ENCODE data around the gene DXO.

DXO gene

DNA sequence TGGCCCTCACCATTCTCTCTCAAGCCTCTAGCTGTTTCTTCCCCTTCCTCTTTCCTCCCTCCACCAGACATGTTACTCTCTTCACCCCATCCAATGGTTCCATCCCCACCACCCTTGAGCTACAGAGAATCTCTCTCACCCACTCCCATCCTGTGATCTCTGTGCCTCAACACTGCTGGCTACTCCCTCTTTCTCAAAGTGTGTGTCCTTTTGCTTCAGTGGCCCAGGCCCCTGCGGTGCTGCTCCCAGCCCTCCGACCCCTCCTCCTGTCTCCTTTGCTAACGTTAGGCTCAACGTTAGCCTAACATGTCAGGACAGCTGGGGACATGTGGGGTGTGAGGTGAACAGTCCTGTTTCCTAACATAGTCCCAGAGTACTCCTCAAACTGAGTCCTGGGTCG is 19.0 kb downstream of the DXO start:
- no peak for TF ChIP-seq TAF1 (IDR thresholded peaks at IDR 0.05; ENCODE audit: borderline replicate concordance, insufficient read depth, low read length)
- TF ChIP-seq SIN3A (IDR thresholded peaks at IDR 0.05; ENCODE audit: borderline replicate concordance, insufficient read depth, low read length): no peak
- no peak for TF ChIP-seq FOXP2 (optimal IDR thresholded peaks at IDR 0.05; ENCODE audit: borderline replicate concordance, extremely low read depth, extremely low read length, insufficient read depth)
- TF ChIP-seq, protein P1, sequence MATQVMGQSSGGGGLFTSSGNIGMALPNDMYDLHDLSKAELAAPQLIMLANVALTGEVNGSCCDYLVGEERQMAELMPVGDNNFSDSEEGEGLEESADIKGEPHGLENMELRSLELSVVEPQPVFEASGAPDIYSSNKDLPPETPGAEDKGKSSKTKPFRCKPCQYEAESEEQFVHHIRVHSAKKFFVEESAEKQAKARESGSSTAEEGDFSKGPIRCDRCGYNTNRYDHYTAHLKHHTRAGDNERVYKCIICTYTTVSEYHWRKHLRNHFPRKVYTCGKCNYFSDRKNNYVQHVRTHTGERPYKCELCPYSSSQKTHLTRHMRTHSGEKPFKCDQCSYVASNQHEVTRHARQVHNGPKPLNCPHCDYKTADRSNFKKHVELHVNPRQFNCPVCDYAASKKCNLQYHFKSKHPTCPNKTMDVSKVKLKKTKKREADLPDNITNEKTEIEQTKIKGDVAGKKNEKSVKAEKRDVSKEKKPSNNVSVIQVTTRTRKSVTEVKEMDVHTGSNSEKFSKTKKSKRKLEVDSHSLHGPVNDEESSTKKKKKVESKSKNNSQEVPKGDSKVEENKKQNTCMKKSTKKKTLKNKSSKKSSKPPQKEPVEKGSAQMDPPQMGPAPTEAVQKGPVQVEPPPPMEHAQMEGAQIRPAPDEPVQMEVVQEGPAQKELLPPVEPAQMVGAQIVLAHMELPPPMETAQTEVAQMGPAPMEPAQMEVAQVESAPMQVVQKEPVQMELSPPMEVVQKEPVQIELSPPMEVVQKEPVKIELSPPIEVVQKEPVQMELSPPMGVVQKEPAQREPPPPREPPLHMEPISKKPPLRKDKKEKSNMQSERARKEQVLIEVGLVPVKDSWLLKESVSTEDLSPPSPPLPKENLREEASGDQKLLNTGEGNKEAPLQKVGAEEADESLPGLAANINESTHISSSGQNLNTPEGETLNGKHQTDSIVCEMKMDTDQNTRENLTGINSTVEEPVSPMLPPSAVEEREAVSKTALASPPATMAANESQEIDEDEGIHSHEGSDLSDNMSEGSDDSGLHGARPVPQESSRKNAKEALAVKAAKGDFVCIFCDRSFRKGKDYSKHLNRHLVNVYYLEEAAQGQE (IDR thresholded peaks at IDR 0.05; ENCODE audit: insufficient read depth in 1 of 2, low read depth in 2 of 2, low read length in 2 of 2): no peak

GRCh38 chr6:31952140-31952805 is 19.7 kb downstream of the DXO start:
- TF ChIP-seq POLR2AphosphoS5 (IDR thresholded peaks at IDR 0.05; ENCODE audit: low read depth, low read length) (no peak), TAF1 (IDR thresholded peaks at IDR 0.05; ENCODE audit: borderline replicate concordance, insufficient read depth, low read length) (no peak), FOXP2 (optimal IDR thresholded peaks at IDR 0.05; ENCODE audit: borderline replicate concordance, extremely low read depth, extremely low read length, insufficient read depth) (no peak), SIN3A (IDR thresholded peaks at IDR 0.05; ENCODE audit: borderline replicate concordance, insufficient read depth, low read length) (no peak)
- TF ChIP-seq, protein P1 (IDR thresholded peaks at IDR 0.05; ENCODE audit: insufficient read depth in 1 of 2, low read depth in 2 of 2, low read length in 2 of 2): no peak

GRCh38 chr6:31949926-31950548 is 21.9 kb downstream of the DXO start:
- peak; percentile 44; the same call in 1 of the 2 replicates for TF ChIP-seq POLR2AphosphoS5 (IDR thresholded peaks at IDR 0.05; ENCODE audit: low read depth, low read length)
- TF ChIP-seq, protein P1 (IDR thresholded peaks at IDR 0.05; ENCODE audit: insufficient read depth in 1 of 2, low read depth in 2 of 2, low read length in 2 of 2): no peak

DNA sequence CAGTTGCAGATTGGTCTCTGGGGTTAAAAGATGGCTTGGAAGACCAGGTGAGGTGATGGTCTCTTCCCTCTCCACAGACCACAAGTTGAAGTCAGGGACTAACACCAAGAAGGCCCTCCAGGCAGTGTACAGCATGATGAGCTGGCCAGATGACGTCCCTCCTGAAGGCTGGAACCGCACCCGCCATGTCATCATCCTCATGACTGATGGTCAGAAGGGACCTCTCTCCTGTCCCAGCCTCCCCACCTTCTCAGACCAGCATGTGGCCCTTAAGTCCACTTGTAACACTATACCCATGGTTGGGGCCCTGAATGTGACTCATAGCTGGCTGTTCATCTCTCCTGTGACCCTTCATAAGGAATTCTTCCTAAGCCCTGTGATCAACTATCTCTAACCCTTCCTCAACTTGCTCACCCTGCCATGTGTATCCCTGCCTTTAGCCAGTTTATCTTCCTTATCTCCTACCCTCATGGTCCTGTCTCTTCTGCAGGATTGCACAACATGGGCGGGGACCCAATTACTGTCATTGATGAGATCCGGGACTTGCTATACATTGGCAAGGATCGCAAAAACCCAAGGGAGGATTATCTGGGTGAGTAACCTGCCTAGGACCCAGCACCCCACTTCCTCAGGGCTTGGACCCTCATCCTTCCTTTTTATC is 23.1 kb downstream of the DXO start:
- TF ChIP-seq POLR2AphosphoS5 (IDR thresholded peaks at IDR 0.05; ENCODE audit: low read depth, low read length): no peak
- no peak for TF ChIP-seq TAF1 (IDR thresholded peaks at IDR 0.05; ENCODE audit: borderline replicate concordance, insufficient read depth, low read length)
- TF ChIP-seq, protein P1 (IDR thresholded peaks at IDR 0.05; ENCODE audit: insufficient read depth in 1 of 2, low read depth in 2 of 2, low read length in 2 of 2): no peak
- no peak for TF ChIP-seq SIN3A (IDR thresholded peaks at IDR 0.05; ENCODE audit: borderline replicate concordance, insufficient read depth, low read length)
- no peak for TF ChIP-seq FOXP2 (optimal IDR thresholded peaks at IDR 0.05; ENCODE audit: borderline replicate concordance, extremely low read depth, extremely low read length, insufficient read depth)

All from PFSK-1 (cell line).